ENCODE data around the gene GALR1. TPM values are rescaled to one million over a fixed set of nuclear protein-coding genes. Genes with fewer than 3 reads are reported as not detected.

GALR1 gene
- polyA plus RNA-seq, 1 of the 3 experiments (the other 2 are of a cell fraction) = not detected

DNA sequence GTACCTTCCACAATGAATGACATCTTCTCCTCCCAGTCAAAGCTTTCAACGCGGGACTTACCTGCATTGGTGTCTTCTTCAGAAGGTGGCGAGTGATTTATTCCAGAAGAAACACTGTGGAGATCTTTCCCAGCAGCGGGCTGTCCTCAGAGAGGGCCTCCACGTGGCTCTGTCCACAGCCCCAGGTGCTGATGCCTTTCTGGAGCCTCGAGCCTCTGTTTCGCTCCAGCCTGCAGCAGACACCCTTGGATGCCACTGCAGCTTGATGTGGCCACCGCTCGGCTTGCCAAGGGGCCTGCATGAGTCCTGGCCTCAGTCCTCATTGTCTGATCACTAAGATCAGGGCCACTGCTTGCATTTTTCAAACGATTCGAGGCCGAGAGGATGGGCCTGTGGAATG is 46.6 kb upstream of the GALR1 start:
- no peak for DNase-seq
- H3K4me2 ChIP-seq = no peak overlapping the region
- H3K27me3 ChIP-seq (ENCODE audit: insufficient read depth) = no peaks in the 10 kb centered on the region
- H3K4me1 ChIP-seq (ENCODE audit: control insufficient read depth in 1 of 2, insufficient read depth in 2 of 2, low read depth in 1 of 2, low read length in 1 of 2) = no peaks in the 10 kb centered on the region; a peak in 1 of 4 replicates
- TF ChIP-seq GABPA (IDR thresholded peaks at IDR 0.05; ENCODE audit: low read depth) = no peak
- TF ChIP-seq, protein P1, sequence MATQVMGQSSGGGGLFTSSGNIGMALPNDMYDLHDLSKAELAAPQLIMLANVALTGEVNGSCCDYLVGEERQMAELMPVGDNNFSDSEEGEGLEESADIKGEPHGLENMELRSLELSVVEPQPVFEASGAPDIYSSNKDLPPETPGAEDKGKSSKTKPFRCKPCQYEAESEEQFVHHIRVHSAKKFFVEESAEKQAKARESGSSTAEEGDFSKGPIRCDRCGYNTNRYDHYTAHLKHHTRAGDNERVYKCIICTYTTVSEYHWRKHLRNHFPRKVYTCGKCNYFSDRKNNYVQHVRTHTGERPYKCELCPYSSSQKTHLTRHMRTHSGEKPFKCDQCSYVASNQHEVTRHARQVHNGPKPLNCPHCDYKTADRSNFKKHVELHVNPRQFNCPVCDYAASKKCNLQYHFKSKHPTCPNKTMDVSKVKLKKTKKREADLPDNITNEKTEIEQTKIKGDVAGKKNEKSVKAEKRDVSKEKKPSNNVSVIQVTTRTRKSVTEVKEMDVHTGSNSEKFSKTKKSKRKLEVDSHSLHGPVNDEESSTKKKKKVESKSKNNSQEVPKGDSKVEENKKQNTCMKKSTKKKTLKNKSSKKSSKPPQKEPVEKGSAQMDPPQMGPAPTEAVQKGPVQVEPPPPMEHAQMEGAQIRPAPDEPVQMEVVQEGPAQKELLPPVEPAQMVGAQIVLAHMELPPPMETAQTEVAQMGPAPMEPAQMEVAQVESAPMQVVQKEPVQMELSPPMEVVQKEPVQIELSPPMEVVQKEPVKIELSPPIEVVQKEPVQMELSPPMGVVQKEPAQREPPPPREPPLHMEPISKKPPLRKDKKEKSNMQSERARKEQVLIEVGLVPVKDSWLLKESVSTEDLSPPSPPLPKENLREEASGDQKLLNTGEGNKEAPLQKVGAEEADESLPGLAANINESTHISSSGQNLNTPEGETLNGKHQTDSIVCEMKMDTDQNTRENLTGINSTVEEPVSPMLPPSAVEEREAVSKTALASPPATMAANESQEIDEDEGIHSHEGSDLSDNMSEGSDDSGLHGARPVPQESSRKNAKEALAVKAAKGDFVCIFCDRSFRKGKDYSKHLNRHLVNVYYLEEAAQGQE (IDR thresholded peaks at IDR 0.05; ENCODE audit: low read depth, low read length) = peak; percentile 92
- H3K4me3 ChIP-seq (ENCODE audit: low read depth in 2 of 2, low read length in 1 of 2) = no peak overlapping the region
- H3K9me3 ChIP-seq = no peaks in the 10 kb centered on the region
- CTCF ChIA-PET = interaction anchor here (2.2 kb wide), 1 partner anchor 8 kb away, joined by 10 read pairs; no protein-coding TSS in a partner anchor
- WGBS (ENCODE audit: low lambda C conversion rate) = 61% methylated on average over 11 of the region's 12 CpGs
- no peaks in the 10 kb centered on the region for H3K9me2 ChIP-seq
- no peak overlapping the region for H2AFZ ChIP-seq (ENCODE audit: low read depth)
- no peaks in the 10 kb centered on the region for H4K20me1 ChIP-seq (ENCODE audit: insufficient read depth)
- H3K36me3 ChIP-seq (replicated peaks in 1 of 2; ENCODE audit: control insufficient read depth in 1 of 2, insufficient read depth in 2 of 2, low read length in 1 of 2) = no peaks in the 10 kb centered on the region
- H3F3A ChIP-seq (replicated peaks; ENCODE audit: insufficient read depth) = no peaks in the 10 kb centered on the region
- H3K9ac ChIP-seq = no peak overlapping the region
- H3K27ac ChIP-seq (ENCODE audit: low read depth in 2 of 2, low read length in 1 of 2) = no peak overlapping the region
- no peaks in the 10 kb centered on the region for H3K79me2 ChIP-seq (ENCODE audit: insufficient read depth)
- POLR2A ChIA-PET = no interaction called here

DNA sequence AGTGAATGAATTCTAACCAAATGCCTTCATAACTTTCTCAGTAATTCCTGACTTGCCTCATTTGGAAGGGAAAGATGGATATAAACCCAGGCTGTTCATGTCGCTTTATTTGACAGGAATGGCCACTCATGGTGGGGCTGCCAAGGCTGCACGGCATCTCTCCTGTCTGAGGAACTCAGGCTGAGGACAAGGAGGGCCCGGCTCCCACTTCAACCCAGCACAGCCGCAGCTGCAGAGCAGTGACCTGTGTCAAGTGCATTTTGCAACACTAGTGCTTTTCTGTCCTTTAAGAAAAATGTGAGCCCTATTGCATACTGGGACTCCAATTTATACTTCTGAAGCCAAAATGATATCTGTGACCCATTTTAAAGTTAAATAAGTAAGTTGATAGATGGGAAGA is 45.8 kb upstream of the GALR1 start:
- Histone ChIP-seq H3K9ac (no peak overlapping the region), H3K36me3 (replicated peaks in 1 of 2; ENCODE audit: control insufficient read depth in 1 of 2, insufficient read depth in 2 of 2, low read length in 1 of 2) (no peaks in the 10 kb centered on the region), H3K4me2 (no peak overlapping the region), H2AFZ (ENCODE audit: low read depth) (no peak overlapping the region), H4K20me1 (ENCODE audit: insufficient read depth) (no peaks in the 10 kb centered on the region), H3K27ac (ENCODE audit: low read depth in 2 of 2, low read length in 1 of 2) (no peak overlapping the region), H3K79me2 (ENCODE audit: insufficient read depth) (no peaks in the 10 kb centered on the region), H3K9me2 (no peaks in the 10 kb centered on the region), H3K4me1 (ENCODE audit: control insufficient read depth in 1 of 2, insufficient read depth in 2 of 2, low read depth in 1 of 2, low read length in 1 of 2) (no peaks in the 10 kb centered on the region; a peak in 1 of 4 replicates), H3F3A (replicated peaks; ENCODE audit: insufficient read depth) (no peaks in the 10 kb centered on the region), H3K4me3 (ENCODE audit: low read depth in 2 of 2, low read length in 1 of 2) (no peak overlapping the region), H3K9me3 (no peaks in the 10 kb centered on the region), H3K27me3 (ENCODE audit: insufficient read depth) (no peaks in the 10 kb centered on the region)
- WGBS (ENCODE audit: low lambda C conversion rate) = 64% methylated on average over 4 of the region's 4 CpGs
- CTCF ChIA-PET = interaction anchor here (0.6 to 2.2 kb wide), 2 partner anchors 7 to 37 kb away, joined by 3 to 10 read pairs; no protein-coding TSS in a partner anchor
- DNase-seq = no peak
- TF ChIP-seq, protein P2, sequence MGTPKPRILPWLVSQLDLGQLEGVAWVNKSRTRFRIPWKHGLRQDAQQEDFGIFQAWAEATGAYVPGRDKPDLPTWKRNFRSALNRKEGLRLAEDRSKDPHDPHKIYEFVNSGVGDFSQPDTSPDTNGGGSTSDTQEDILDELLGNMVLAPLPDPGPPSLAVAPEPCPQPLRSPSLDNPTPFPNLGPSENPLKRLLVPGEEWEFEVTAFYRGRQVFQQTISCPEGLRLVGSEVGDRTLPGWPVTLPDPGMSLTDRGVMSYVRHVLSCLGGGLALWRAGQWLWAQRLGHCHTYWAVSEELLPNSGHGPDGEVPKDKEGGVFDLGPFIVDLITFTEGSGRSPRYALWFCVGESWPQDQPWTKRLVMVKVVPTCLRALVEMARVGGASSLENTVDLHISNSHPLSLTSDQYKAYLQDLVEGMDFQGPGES (IDR thresholded peaks at IDR 0.05; ENCODE audit: low read depth, low read length) = no peak
- TF ChIP-seq TCF12 (IDR thresholded peaks at IDR 0.05) = no peak
- POLR2A ChIA-PET = no interaction called here

DNA sequence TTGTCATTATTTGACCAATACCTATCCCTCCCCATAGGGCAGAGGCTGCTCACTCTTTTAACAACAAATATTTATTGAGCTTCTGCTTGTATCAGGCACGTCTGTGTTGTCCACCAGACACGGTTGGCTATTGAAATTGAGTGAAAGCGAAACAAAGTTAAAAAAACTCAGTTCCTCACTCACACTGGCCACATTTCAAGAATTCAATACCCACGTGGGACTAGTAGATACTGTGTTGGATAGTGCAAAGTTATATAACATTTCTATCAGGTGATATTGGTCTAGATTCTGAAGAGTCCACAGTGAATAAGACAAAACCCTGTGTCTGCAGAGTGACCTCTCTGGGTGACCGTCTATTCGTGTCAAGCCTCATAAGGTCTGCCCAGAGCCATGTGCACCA is 43.9 kb upstream of the GALR1 start:
- POLR2A ChIA-PET = no interaction called here
- Histone ChIP-seq H3K4me3 (ENCODE audit: low read depth in 2 of 2, low read length in 1 of 2) (no peak overlapping the region), H3K9ac (no peak overlapping the region), H2AFZ (ENCODE audit: low read depth) (no peak overlapping the region), H3K9me3 (no peaks in the 10 kb centered on the region), H3K27me3 (ENCODE audit: insufficient read depth) (no peaks in the 10 kb centered on the region), H4K20me1 (ENCODE audit: insufficient read depth) (no peaks in the 10 kb centered on the region), H3K27ac (ENCODE audit: low read depth in 2 of 2, low read length in 1 of 2) (no peak overlapping the region), H3F3A (replicated peaks; ENCODE audit: insufficient read depth) (no peaks in the 10 kb centered on the region), H3K9me2 (no peaks in the 10 kb centered on the region), H3K36me3 (replicated peaks in 1 of 2; ENCODE audit: control insufficient read depth in 1 of 2, insufficient read depth in 2 of 2, low read length in 1 of 2) (no peaks in the 10 kb centered on the region), H3K4me2 (no peak overlapping the region), H3K4me1 (ENCODE audit: control insufficient read depth in 1 of 2, insufficient read depth in 2 of 2, low read depth in 1 of 2, low read length in 1 of 2) (no peaks in the 10 kb centered on the region; a peak in 1 of 4 replicates), H3K79me2 (ENCODE audit: insufficient read depth) (no peaks in the 10 kb centered on the region)
- TF ChIP-seq, protein P3, sequence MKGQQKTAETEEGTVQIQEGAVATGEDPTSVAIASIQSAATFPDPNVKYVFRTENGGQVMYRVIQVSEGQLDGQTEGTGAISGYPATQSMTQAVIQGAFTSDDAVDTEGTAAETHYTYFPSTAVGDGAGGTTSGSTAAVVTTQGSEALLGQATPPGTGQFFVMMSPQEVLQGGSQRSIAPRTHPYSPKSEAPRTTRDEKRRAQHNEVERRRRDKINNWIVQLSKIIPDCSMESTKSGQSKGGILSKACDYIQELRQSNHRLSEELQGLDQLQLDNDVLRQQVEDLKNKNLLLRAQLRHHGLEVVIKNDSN (IDR thresholded peaks at IDR 0.05; ENCODE audit: borderline replicate concordance, low read depth) = no peak
- TF ChIP-seq MXI1 (IDR thresholded peaks at IDR 0.05; ENCODE audit: low read depth, low read length) (no peak), EZH2phosphoT487 (IDR thresholded peaks at IDR 0.05; ENCODE audit: borderline replicate concordance, low read depth) (no peak), FOXJ3 (CRISPR knock-in tag; IDR thresholded peaks at IDR 0.05) (no peak)
- TF ChIP-seq, protein P4, sequence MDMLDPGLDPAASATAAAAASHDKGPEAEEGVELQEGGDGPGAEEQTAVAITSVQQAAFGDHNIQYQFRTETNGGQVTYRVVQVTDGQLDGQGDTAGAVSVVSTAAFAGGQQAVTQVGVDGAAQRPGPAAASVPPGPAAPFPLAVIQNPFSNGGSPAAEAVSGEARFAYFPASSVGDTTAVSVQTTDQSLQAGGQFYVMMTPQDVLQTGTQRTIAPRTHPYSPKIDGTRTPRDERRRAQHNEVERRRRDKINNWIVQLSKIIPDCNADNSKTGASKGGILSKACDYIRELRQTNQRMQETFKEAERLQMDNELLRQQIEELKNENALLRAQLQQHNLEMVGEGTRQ (IDR thresholded peaks at IDR 0.05; ENCODE audit: borderline replicate concordance, low read depth, low read length) = no peak
- TF ChIP-seq, protein P5, sequence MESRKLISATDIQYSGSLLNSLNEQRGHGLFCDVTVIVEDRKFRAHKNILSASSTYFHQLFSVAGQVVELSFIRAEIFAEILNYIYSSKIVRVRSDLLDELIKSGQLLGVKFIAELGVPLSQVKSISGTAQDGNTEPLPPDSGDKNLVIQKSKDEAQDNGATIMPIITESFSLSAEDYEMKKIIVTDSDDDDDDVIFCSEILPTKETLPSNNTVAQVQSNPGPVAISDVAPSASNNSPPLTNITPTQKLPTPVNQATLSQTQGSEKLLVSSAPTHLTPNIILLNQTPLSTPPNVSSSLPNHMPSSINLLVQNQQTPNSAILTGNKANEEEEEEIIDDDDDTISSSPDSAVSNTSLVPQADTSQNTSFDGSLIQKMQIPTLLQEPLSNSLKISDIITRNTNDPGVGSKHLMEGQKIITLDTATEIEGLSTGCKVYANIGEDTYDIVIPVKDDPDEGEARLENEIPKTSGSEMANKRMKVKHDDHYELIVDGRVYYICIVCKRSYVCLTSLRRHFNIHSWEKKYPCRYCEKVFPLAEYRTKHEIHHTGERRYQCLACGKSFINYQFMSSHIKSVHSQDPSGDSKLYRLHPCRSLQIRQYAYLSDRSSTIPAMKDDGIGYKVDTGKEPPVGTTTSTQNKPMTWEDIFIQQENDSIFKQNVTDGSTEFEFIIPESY (IDR thresholded peaks at IDR 0.05; ENCODE audit: borderline replicate concordance, low read depth) = no peak
- DNase-seq = no peak
- 67% methylated on average over 6 of the region's 6 CpGs for WGBS (ENCODE audit: low lambda C conversion rate)
- CTCF ChIA-PET = no interaction called here
